IMR-90 (cell line): ENCODE measurements around the gene MTRF1L. TPM values are rescaled to one million over a fixed set of nuclear protein-coding genes. Genes with fewer than 3 reads are reported as not detected.
"Not testable (repeated sequence)": the region's sequence is repeated elsewhere in the genome, so short reads cannot be mapped to it uniquely, and the experiment has no call there.

Experiments
- ATAC-seq: fragments of 200-7000 bp; cut with Tn5 transposase; 2 replicates; pipeline ENCODE4 v1.9.1; 2020; ENCODE audit warnings: low read depth, mild to moderate bottlenecking, moderate library complexity
- BruUV-seq: library from RNA; stranded (reverse); fragments of 400-500 nt; replicated peaks from 2 replicates; lab custom pipeline; 2021; lab: Mats Ljungman, UMichigan
- CTCF ChIA-PET: fragments of 300-600 bp; formaldehyde crosslinking; extraction: SDS; loops from one replicate; lab custom pipeline; 2021; ENCODE audit warnings: antibody characterized with exemption; lab: Yijun Ruan, JAX
- POLR2A ChIA-PET: fragments of 300-600 bp; sonication (Branson Sonifier 250); formaldehyde crosslinking; loops from one replicate; lab custom pipeline; 2022; ENCODE audit warnings: antibody characterized with exemption; ENCODE audit not compliant: unreplicated experiment; lab: Charles Lee
- DNase-seq: peaks from one replicate; pipeline ENCODE4 v3.0.0; 2013
- H2AFZ ChIP-seq: replicated peaks from 2 replicates; pipeline ENCODE3; 2013; ENCODE audit warnings: low read length, mild to moderate bottlenecking; ENCODE audit not compliant: poor library complexity
- H2AK5ac ChIP-seq: 2 replicates; pipeline ENCODE4 v1.6.1; 2013; ENCODE audit warnings: low read depth, low read length, inconsistent platforms
- H2AK9ac ChIP-seq: replicated peaks from 2 replicates; pipeline ENCODE3; 2013; ENCODE audit warnings: mild to moderate bottlenecking, low read depth, low read length, moderate library complexity; ENCODE audit not compliant: poor library complexity
- H2BK120ac ChIP-seq: 2 replicates; pipeline ENCODE4 v1.6.1; 2013; ENCODE audit warnings: low read depth, low read length, inconsistent platforms
- H2BK15ac ChIP-seq: 3 replicates; pipeline ENCODE4 v1.6.1; 2013; ENCODE audit warnings: low read depth, low read length, inconsistent platforms
- H2BK20ac ChIP-seq: 2 replicates; pipeline ENCODE4 v1.6.1; 2013; ENCODE audit warnings: low read depth, mild to moderate bottlenecking, inconsistent platforms, low read length, moderate library complexity
- H2BK5ac ChIP-seq: 2 replicates; pipeline ENCODE4 v1.6.1; 2013; ENCODE audit warnings: mild to moderate bottlenecking, low read depth, low read length, inconsistent platforms; ENCODE audit not compliant: poor library complexity, severe bottlenecking
- H3K14ac ChIP-seq: replicated peaks from 2 replicates; pipeline ENCODE4 v1.6.1; 2013; ENCODE audit warnings: low read depth, low read length, inconsistent platforms
- H3K18ac ChIP-seq: 2 replicates; pipeline ENCODE4 v1.6.1; 2013; ENCODE audit warnings: low read depth, low read length, control low read depth
- H3K23ac ChIP-seq: 2 replicates; pipeline ENCODE4 v1.6.1; 2013; ENCODE audit warnings: low read depth, low read length, inconsistent platforms
- H3K27ac ChIP-seq: 2 replicates; pipeline ENCODE4 v1.5.1; 2013; ENCODE audit warnings: mild to moderate bottlenecking, control low read depth, low read length; ENCODE audit not compliant: insufficient read depth
- H3K27me3 ChIP-seq: 2 replicates; pipeline ENCODE4 v1.6.1; 2013; ENCODE audit warnings: low read length; ENCODE audit not compliant: control insufficient read depth, insufficient read depth
- H3K36me3 ChIP-seq: 2 replicates; pipeline ENCODE4 v1.6.1; 2013; ENCODE audit warnings: low read length, mixed read lengths; ENCODE audit not compliant: control insufficient read depth, insufficient read depth
- H3K4ac ChIP-seq: 2 replicates; pipeline ENCODE4 v1.6.1; 2013; ENCODE audit warnings: low read depth, low read length, inconsistent platforms
- H3K4me1 ChIP-seq: 2 replicates; pipeline ENCODE4 v1.6.1; 2013; ENCODE audit warnings: low read length, mixed read lengths; ENCODE audit not compliant: control insufficient read depth, insufficient read depth
- H3K4me2 ChIP-seq: 2 replicates; pipeline ENCODE4 v1.6.1; 2013; ENCODE audit warnings: low read depth, mild to moderate bottlenecking, control low read depth, low read length, moderate library complexity
- H3K4me3 ChIP-seq: 2 replicates; pipeline ENCODE4 v1.5.1; 2013; ENCODE audit warnings: low read depth, mild to moderate bottlenecking, control low read depth, low read length, moderate library complexity; ENCODE audit not compliant: insufficient read depth
- H3K56ac ChIP-seq: 2 replicates; pipeline ENCODE4 v1.6.1; 2013; ENCODE audit warnings: low read length, inconsistent platforms; ENCODE audit not compliant: insufficient read depth; ENCODE audit errors: extremely low read depth
- H3K79me1 ChIP-seq, 2 experiments: 2 replicates each; pipeline ENCODE4 v1.6.1; 2013; ENCODE audit warnings: low read length in 2 of 2, inconsistent platforms in 1 of 2, low read depth in 1 of 2
- H3K9ac ChIP-seq: 2 replicates; pipeline ENCODE4 v1.6.1; 2013; ENCODE audit warnings: low read depth, low read length, control low read depth
- H3K9me1 ChIP-seq: 2 replicates; pipeline ENCODE4 v1.6.1; 2013; ENCODE audit warnings: low read length, inconsistent platforms; ENCODE audit not compliant: insufficient read depth
- H3K9me3 ChIP-seq: 2 replicates; pipeline ENCODE4 v1.6.1; 2013; ENCODE audit warnings: low read length; ENCODE audit not compliant: control insufficient read depth, insufficient read depth
- H4K20me1 ChIP-seq: 2 replicates; pipeline ENCODE4 v1.6.1; 2013; ENCODE audit warnings: low read length, inconsistent platforms; ENCODE audit not compliant: insufficient read depth
- H4K5ac ChIP-seq: 2 replicates; pipeline ENCODE4 v1.6.1; 2013; ENCODE audit warnings: mild to moderate bottlenecking, low read depth, low read length, control low read depth
- H4K8ac ChIP-seq, 2 experiments: 2 replicates each; pipeline ENCODE4 v1.6.1; 2013; ENCODE audit warnings: low read depth in 2 of 2, low read length in 2 of 2, control low read depth in 1 of 2, inconsistent platforms in 1 of 2
- H4K91ac ChIP-seq: 2 replicates; pipeline ENCODE4 v1.6.1; 2013; ENCODE audit warnings: low read depth, low read length, inconsistent platforms; ENCODE audit not compliant: insufficient read depth
- WGBS, 2 experiments: methylation state at CpG; one replicate each; pipeline versions ENCODE4 v1.1.5 to v1.1.7; 2013; ENCODE audit warnings: missing lambda C conversion rate in 2 of 2; ENCODE audit not compliant: insufficient read length in 1 of 2; ENCODE audit errors: extremely low coverage in 2 of 2; 5-methylcytosine and 5-hydroxymethylcytosine counted together
- dilution Hi-C: fragments of 300-500 bp; cut with HindIII; formaldehyde crosslinking; loops from one replicate; pipeline ENCODE4 v1.14.3; 2018; ENCODE audit warnings: low sequenced_read_pairs; ENCODE audit not compliant: unreplicated experiment
- in situ Hi-C: fragments of 300-500 bp; cut with MboI; formaldehyde crosslinking; loops from 3 replicates; pipeline ENCODE4 v1.14.3; 2019; ENCODE audit warnings: low sequenced_read_pairs, inconsistent platforms, mixed read lengths
- intact Hi-C: fragments of 100-400 bp; cut with micrococcal nuclease; formaldehyde crosslinking; loops from 2 replicates; pipeline ENCODE4 v1.10.0; 2022
- polyA plus RNA-seq, 3 experiments: library from polyadenylated mRNA; depleted of rRNA; stranded (reverse); fragments of >200 nt; gene quantifications; 2 replicates each; pipeline ENCODE4 v1.2.3, GENCODE V29; 2012; ENCODE audit warnings: low replicate concordance in 1 of 3
- total RNA-seq: library from RNA; depleted of rRNA; stranded (reverse); fragments of >200 nt; gene quantifications from 2 replicates; pipeline ENCODE4 v1.2.3, GENCODE V29; 2012

MTRF1L gene
- total and polyA plus RNA-seq, 2 of the 4 experiments (the other 2 are of a cell fraction): 6.9 to 11.1 TPM

- H2BK20ac ChIP-seq, H3K9me3 ChIP-seq, dilution Hi-C loops, H3K27ac ChIP-seq, H3K9ac ChIP-seq, ATAC-seq, H4K8ac ChIP-seq, H2AFZ ChIP-seq, H4K5ac ChIP-seq, H3K9me1 ChIP-seq, H3K14ac ChIP-seq, H2AK9ac ChIP-seq, H2BK120ac ChIP-seq, intact Hi-C loops, H3K4me1 ChIP-seq, H3K4ac ChIP-seq, BruUV-seq, H3K18ac ChIP-seq, in situ Hi-C loops, H2AK5ac ChIP-seq, H3K4me3 ChIP-seq, H3K23ac ChIP-seq, DNase-seq, H4K91ac ChIP-seq, H2BK15ac ChIP-seq, H3K27me3 ChIP-seq, H3K56ac ChIP-seq, H3K36me3 ChIP-seq, POLR2A ChIA-PET, H2BK5ac ChIP-seq: not testable (repeated sequence)
- 93% methylated on average over 4 of the region's 9 CpGs; no CpG with 5 or more reads in 1 of the 2 experiments for WGBS, 2 experiments
- CTCF ChIA-PET: interaction anchor here (0.6 to 1.2 kb wide), 2 partner anchors 24 to 708 kb away, joined by 3 to 8 read pairs; no protein-coding TSS in a partner anchor
- H4K20me1 ChIP-seq: peaks cover 25% of the 10 kb centered on the region
- peaks cover 9 to 19% of the 10 kb centered on the region in 2 experiments for H3K79me1 ChIP-seq
- peak overlapping the region; percentile 96 for H3K4me2 ChIP-seq
Observed at GRCh38 chr6:153000790-153001189, 1.7 kb downstream of the MTRF1L start.
